HCT116 (cell line): ENCODE data around the gene SPRR2D. TPM values are rescaled to one million over a fixed set of nuclear protein-coding genes. Genes with fewer than 3 reads are reported as not detected.

ENCODE experiments used
- ATAC-seq: fragments of 200-7000 bp; cut with Tn5 transposase; 2 replicates; pipeline ENCODE4 v1.9.1; 2020; ENCODE audit warnings: mild to moderate bottlenecking, moderate library complexity
- BruUV-seq: library from RNA; stranded (reverse); fragments of 400-500 nt; replicated peaks from 2 replicates; lab custom pipeline; 2021; lab: Mats Ljungman, UMichigan
- CTCF ChIA-PET: fragments of 300-600 bp; sonication (Branson Sonifier 250); formaldehyde crosslinking; loops from one replicate; lab custom pipeline; 2021; ENCODE audit warnings: antibody characterized with exemption; lab: Charles Lee
- POLR2A ChIA-PET: fragments of 300-600, 350-600 bp; sonication (Branson Sonifier 250); formaldehyde crosslinking; loops from one replicate; lab custom pipeline; 2021; ENCODE audit warnings: antibody characterized with exemption; lab: Charles Lee
- RAD21 ChIA-PET, 2 experiments: fragments of 300-600 bp; sonication (Branson Sonifier 250); formaldehyde crosslinking; loops; one replicate each; lab custom pipeline; 2023; ENCODE audit warnings: low total read pairs in 2 of 2; ENCODE audit not compliant: uncharacterized antibody in 2 of 2, unreplicated experiment in 2 of 2, low non-redundant PET in 1 of 2; lab: Charles Lee
- DNase-seq: peaks from one replicate; pipeline ENCODE4 v3.0.0-alpha.2; 2010; ENCODE audit warnings: low read depth, low spot score
- H2AFZ ChIP-seq: fragments of 200-600 bp; shearing (Covaris generic), sonication (generic); 2 replicates; pipeline ENCODE4 v1.6.1; 2017; ENCODE audit warnings: low read depth, mixed run types, mixed read lengths, antibody characterized with exemption, low read length; ENCODE audit not compliant: poor library complexity, severe bottlenecking
- H3K27ac ChIP-seq: 2 replicates; pipeline ENCODE4 v1.5.1; 2012; ENCODE audit warnings: low read depth, low read length
- H3K27me3 ChIP-seq: fragments of 200-600 bp; sonication (generic); 2 replicates; pipeline ENCODE4 v1.6.1; 2016; ENCODE audit warnings: mixed run types, low read length, mixed read lengths; ENCODE audit not compliant: insufficient read depth
- H3K36me3 ChIP-seq, 2 experiments: fragments of 200-500 bp in 1 of 2; fragments of 200-600 bp in 1 of 2; sonication (Bioruptor generic) in 1 of 2; sonication (generic) in 1 of 2; 2 replicates each; pipeline versions ENCODE4 v1.5.1 to v1.6.1; 2014 to 2016; ENCODE audit warnings: low read length in 2 of 2, inconsistent platforms in 1 of 2, mixed read lengths in 1 of 2, mixed run types in 1 of 2; ENCODE audit not compliant: insufficient read depth in 2 of 2, control insufficient read depth in 1 of 2
- H3K4me1 ChIP-seq, 2 experiments: fragments of 200-600 bp in 1 of 2; sonication (generic) in 1 of 2; 2 replicates each; pipeline versions ENCODE4 v1.5.1 to v1.6.1; 2012 to 2017; ENCODE audit warnings: low read length in 2 of 2, inconsistent platforms in 1 of 2, mild to moderate bottlenecking in 1 of 2, mixed read lengths in 1 of 2, mixed run types in 1 of 2, moderate library complexity in 1 of 2; ENCODE audit not compliant: insufficient read depth in 2 of 2, control insufficient read depth in 1 of 2
- H3K4me2 ChIP-seq: fragments of 200-600 bp; sonication (generic); 2 replicates; pipeline ENCODE4 v1.6.1; 2017; ENCODE audit warnings: mixed run types, low read length, mixed read lengths
- H3K4me3 ChIP-seq, 2 experiments: fragments of 200-600 bp in 1 of 2; sonication (generic) in 1 of 2; replicated peaks in 1 of 2; 2 replicates each; pipeline ENCODE4 v1.5.1; 2011 to 2016; ENCODE audit warnings: low read length in 2 of 2, control low read depth in 1 of 2, low read depth in 1 of 2, mild to moderate bottlenecking in 1 of 2, mixed read lengths in 1 of 2, mixed run types in 1 of 2
- H3K79me2 ChIP-seq: fragments of 200-600 bp; sonication (generic); 2 replicates; pipeline ENCODE4 v1.6.1; 2017; ENCODE audit warnings: mild to moderate bottlenecking, mixed run types, low read length, moderate library complexity, mixed read lengths; ENCODE audit not compliant: insufficient read depth
- H3K9ac ChIP-seq: fragments of 200-600 bp; sonication (generic); 2 replicates; pipeline ENCODE4 v1.6.1; 2016; ENCODE audit warnings: low read length, mixed read lengths
- H3K9me2 ChIP-seq: fragments of 200-600 bp; sonication (generic), shearing (Covaris generic); 2 replicates; pipeline ENCODE4 v1.6.1; 2017; ENCODE audit warnings: mixed run types, mild to moderate bottlenecking, moderate library complexity; ENCODE audit not compliant: insufficient read depth
- H3K9me3 ChIP-seq, 2 experiments: fragments of 200-500 bp in 1 of 2; fragments of 200-600 bp in 1 of 2; sonication (Bioruptor generic) in 1 of 2; sonication (generic) in 1 of 2; 2 replicates each; pipeline ENCODE4 v1.6.1; 2014 to 2017; ENCODE audit warnings: low read length in 2 of 2, mixed read lengths in 2 of 2, inconsistent platforms in 1 of 2, low read depth in 1 of 2, mild to moderate bottlenecking in 1 of 2, mixed run types in 1 of 2, moderate library complexity in 1 of 2; ENCODE audit not compliant: control insufficient read depth in 1 of 2, insufficient read depth in 1 of 2
- H4K20me1 ChIP-seq: fragments of 200-600 bp; sonication (generic), shearing (Covaris generic); 2 replicates; pipeline ENCODE4 v1.6.1; 2017; ENCODE audit warnings: mixed run types, mild to moderate bottlenecking, moderate library complexity; ENCODE audit not compliant: insufficient read depth
- ELF1 ChIP-seq: IDR thresholded peaks from 2 replicates; pipeline ENCODE4 v1.6.1; 2012; ENCODE audit warnings: low read depth, borderline replicate concordance
- REST ChIP-seq: IDR thresholded peaks from 2 replicates; pipeline ENCODE4 v1.6.1; 2012; ENCODE audit warnings: low read depth
- intact Hi-C: fragments of 100-400 bp; cut with micrococcal nuclease; formaldehyde crosslinking; loops from 2 replicates; pipeline ENCODE4 v1.10.0; 2022
- total RNA-seq: library from RNA; stranded (reverse); gene quantifications from one replicate; pipeline ENCODE4 v1.2.1, GENCODE V29; 2021; ENCODE audit not compliant: unreplicated experiment
- TF ChIP-seq, protein P1 (sequence below), 3 experiments: fragments of 200-600 bp in 1 of 3; sonication (generic) in 1 of 3; IDR thresholded peaks in 2 of 3; conservative IDR thresholded peaks in 1 of 3; 2 replicates each; pipeline ENCODE4 v1.5.1; 2012 to 2017; ENCODE audit warnings: low read depth in 2 of 3, low read length in 2 of 3, antibody characterized with exemption in 1 of 3, borderline replicate concordance in 1 of 3, control low read depth in 1 of 3, mild to moderate bottlenecking in 1 of 3, mixed read lengths in 1 of 3, mixed run types in 1 of 3, moderate library complexity in 1 of 3; ENCODE audit not compliant: insufficient read depth in 1 of 3

Gene SPRR2D
- total RNA-seq, 1 experiment from 2014 or later = 6.9 TPM

DNA sequence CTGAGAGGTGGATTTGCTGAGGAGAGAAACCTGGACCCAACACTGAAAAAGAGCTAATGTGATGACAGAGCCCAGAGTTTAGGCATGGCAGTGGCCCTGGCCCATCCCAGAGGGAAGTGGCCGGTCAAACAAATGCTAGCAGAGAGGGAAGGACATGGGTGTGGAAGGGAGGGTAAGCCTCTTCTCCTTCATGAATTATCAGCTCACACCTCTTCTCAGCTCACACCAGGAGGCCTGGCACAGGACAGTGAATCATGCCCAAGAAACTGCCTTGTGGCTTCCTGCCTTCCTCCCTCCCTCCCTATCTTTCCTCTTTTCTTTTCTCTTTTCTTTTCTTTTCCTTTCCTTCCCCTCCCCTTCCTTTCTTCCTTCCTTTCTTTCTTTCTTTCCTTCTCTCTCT lies 40.6 kb downstream of the SPRR2D start:
- Histone ChIP-seq H2AFZ (no peak overlapping the region), H3K79me2 (no peaks in the 10 kb centered on the region), H3K4me3 (no peak overlapping the region), H3K27ac (no peak overlapping the region), H4K20me1 (no peaks in the 10 kb centered on the region), H3K9me2 (no peaks in the 10 kb centered on the region), H3K4me1 (peaks cover 0 to 10% of the 10 kb centered on the region in 2 experiments; a peak in 1 of 4 replicates), H3K4me2 (no peak overlapping the region), H3K9me3 (no peaks in the 10 kb centered on the region), H3K27me3 (peaks cover 23% of the 10 kb centered on the region; the same call in 1 of the 2 replicates), H3K9ac (no peak overlapping the region), H3K36me3 (no peaks in the 10 kb centered on the region)
- intact Hi-C loops = no loop called here
- CTCF ChIA-PET = no interaction called here
- RAD21 ChIA-PET = interaction anchor here in 1 of 2 experiments (0.7 kb wide), 1 partner anchor 57 kb away, joined by 12 read pairs; no protein-coding TSS in a partner anchor
- BruUV-seq = no TSS peak
- ATAC-seq (no peak), DNase-seq (no peak)
- POLR2A ChIA-PET = no interaction called here
- no peak for TF ChIP-seq ELF1
- TF ChIP-seq REST = no peak
- TF ChIP-seq, protein P1, sequence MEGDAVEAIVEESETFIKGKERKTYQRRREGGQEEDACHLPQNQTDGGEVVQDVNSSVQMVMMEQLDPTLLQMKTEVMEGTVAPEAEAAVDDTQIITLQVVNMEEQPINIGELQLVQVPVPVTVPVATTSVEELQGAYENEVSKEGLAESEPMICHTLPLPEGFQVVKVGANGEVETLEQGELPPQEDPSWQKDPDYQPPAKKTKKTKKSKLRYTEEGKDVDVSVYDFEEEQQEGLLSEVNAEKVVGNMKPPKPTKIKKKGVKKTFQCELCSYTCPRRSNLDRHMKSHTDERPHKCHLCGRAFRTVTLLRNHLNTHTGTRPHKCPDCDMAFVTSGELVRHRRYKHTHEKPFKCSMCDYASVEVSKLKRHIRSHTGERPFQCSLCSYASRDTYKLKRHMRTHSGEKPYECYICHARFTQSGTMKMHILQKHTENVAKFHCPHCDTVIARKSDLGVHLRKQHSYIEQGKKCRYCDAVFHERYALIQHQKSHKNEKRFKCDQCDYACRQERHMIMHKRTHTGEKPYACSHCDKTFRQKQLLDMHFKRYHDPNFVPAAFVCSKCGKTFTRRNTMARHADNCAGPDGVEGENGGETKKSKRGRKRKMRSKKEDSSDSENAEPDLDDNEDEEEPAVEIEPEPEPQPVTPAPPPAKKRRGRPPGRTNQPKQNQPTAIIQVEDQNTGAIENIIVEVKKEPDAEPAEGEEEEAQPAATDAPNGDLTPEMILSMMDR (IDR thresholded peaks at IDR 0.05 in 2 of 3, conservative IDR thresholded peaks at IDR 0.05 in 1 of 3; ENCODE audit: borderline replicate concordance in 1 of 3, insufficient read depth in 1 of 3, low read depth in 2 of 3, low read length in 2 of 3) = no peak
